Natural killer cell treated with Interleukin-12 subunit alpha and Interleukin-12 subunit beta and Interleukin-15 and Interleukin-18, amount 100 ng/mL, for 72 hours (primary cell): ENCODE measurements around the gene PUS1. TPM values are rescaled to one million over a fixed set of nuclear protein-coding genes. Genes with fewer than 3 reads are reported as not detected.

Experiments used
- ATAC-seq, 2 donors: fragments of 150-1000 bp; cut with Tn5 transposase in 1 of 2; sonication (Bioruptor Pico), chemical (Tn5 transposase) in 1 of 2; 2 replicates each; pipeline ENCODE4 v1.10.0; 2021
- DNase-seq: peaks from one replicate; pipeline ENCODE4 v3.0.0; 2022; ENCODE audit warnings: low spot score
- H3K27ac Mint-ChIP-seq, 2 donors: 1 replicate in 1 of 2; 2 replicates in 1 of 2; pipeline ENCODE4 v1.8.0; 2022; ENCODE audit warnings: mixed read lengths in 2 of 2, mild to moderate bottlenecking in 1 of 2, moderate library complexity in 1 of 2
- H3K27me3 Mint-ChIP-seq, 2 donors: 1 replicate in 1 of 2; 2 replicates in 1 of 2; pipeline ENCODE4 v1.8.0; 2022; ENCODE audit warnings: mixed read lengths in 2 of 2
- H3K36me3 Mint-ChIP-seq: one replicate; pipeline ENCODE4 v1.8.0; 2022; ENCODE audit warnings: mixed read lengths
- H3K4me1 Mint-ChIP-seq, 2 donors: 1 replicate in 1 of 2; 2 replicates in 1 of 2; pipeline ENCODE4 v1.8.0; 2022; ENCODE audit warnings: low read depth in 2 of 2, mixed read lengths in 2 of 2, mild to moderate bottlenecking in 1 of 2
- H3K4me3 Mint-ChIP-seq: one replicate; pipeline ENCODE4 v1.8.0; 2022; ENCODE audit warnings: mixed read lengths
- H3K9me3 Mint-ChIP-seq: 2 replicates; pipeline ENCODE4 v1.8.0; 2022; ENCODE audit warnings: mixed read lengths
- total RNA-seq, 2 donors: library from RNA; stranded (reverse); gene quantifications; one replicate each; pipeline ENCODE4 v1.2.3, GENCODE V29; 2022

The PUS1 gene
- total RNA-seq, 2 donors from 2014 or later, result 53.7 to 147 TPM

DNA sequence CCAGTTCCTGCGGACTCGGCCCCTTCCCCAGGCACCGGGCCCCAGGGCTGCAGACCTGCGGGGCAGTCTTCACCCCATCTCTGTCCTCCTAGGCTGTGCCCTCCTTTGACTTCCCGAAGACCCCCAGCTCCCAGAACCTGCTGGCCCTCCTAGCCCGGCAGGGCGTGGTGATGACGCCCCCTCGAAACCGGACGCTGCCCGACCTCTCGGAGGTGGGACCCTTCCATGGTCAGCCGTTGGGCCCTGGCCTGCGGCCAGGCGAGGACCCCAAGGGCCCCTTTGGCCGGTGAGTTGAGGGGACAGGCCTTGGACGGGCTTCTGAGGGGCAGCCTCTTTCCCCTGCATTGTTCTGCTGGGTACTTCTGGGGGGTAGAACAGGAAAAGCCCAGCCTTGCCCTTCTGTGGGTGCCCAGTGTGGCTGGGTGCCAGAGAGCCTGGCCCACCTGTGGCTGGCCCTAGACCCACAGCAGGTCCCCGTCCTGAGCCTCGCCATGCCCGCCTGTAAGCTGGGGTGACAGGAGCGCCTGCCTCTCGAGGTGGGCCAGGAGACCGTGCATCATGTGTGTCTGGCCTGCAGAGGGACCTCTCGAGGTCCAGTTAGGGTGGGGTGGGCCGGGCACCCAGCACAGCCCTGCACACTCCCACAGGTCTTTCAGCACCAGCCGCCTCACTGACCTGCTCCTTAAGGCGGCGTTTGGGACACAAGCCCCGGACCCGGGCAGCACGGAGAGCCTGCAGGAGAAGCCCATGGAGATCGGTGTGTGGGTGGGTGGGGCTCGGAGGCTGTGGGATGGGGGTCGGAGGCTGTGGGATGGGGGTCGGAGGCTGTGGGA lies 12.6 kb upstream of the PUS1 start:
- H3K27me3 Mint-ChIP-seq, result no peaks in the 10 kb centered on the region
- DNase-seq (no peak), ATAC-seq (no peak)
- H3K4me1 Mint-ChIP-seq, result no peaks in the 10 kb centered on the region
- H3K4me3 Mint-ChIP-seq, result no peak overlapping the region
- H3K9me3 Mint-ChIP-seq, result no peaks in the 10 kb centered on the region
- no peak overlapping the region for H3K27ac Mint-ChIP-seq
- H3K36me3 Mint-ChIP-seq, result no peaks in the 10 kb centered on the region

DNA sequence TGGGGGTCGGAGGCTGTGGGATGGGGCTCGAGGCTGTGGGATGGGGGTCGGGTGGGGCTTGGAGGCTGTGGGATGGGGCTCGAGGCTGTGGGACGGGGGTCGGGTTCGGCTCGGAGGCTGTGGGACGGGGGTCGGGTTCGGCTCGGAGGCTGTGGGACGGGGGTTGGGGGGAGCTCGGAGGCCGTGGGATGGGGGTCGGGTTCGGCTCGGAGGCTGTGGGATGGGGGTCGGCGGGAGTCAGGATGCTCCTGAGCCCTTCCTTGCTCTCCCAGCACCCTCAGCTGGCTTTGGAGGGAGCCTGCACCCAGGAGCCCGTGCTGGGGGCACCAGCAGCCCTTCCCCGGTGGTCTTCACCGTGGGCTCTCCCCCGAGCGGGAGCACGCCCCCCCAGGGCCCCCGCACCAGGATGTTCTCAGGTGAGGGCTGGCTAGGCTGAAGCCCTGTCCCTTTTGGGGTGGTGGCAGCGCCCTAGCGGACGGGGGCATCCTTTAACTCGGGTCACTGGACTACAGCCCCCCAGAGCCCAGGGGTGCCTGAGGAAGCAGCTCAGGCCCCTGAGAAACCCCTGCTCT lies 11.9 kb upstream of the PUS1 start:
- Mint-ChIP-seq H3K27ac (no peak overlapping the region), H3K27me3 (no peaks in the 10 kb centered on the region), H3K4me1 (no peaks in the 10 kb centered on the region), H3K4me3 (no peak overlapping the region), H3K36me3 (no peaks in the 10 kb centered on the region), H3K9me3 (no peaks in the 10 kb centered on the region)
- ATAC-seq (no peak), DNase-seq (no peak)

- Mint-ChIP-seq H3K4me1 (no peaks in the 10 kb centered on the region), H3K9me3 (no peaks in the 10 kb centered on the region)
Observed at GRCh38 chr12:131917711-131918306, 11.3 kb upstream of the PUS1 start.

DNA sequence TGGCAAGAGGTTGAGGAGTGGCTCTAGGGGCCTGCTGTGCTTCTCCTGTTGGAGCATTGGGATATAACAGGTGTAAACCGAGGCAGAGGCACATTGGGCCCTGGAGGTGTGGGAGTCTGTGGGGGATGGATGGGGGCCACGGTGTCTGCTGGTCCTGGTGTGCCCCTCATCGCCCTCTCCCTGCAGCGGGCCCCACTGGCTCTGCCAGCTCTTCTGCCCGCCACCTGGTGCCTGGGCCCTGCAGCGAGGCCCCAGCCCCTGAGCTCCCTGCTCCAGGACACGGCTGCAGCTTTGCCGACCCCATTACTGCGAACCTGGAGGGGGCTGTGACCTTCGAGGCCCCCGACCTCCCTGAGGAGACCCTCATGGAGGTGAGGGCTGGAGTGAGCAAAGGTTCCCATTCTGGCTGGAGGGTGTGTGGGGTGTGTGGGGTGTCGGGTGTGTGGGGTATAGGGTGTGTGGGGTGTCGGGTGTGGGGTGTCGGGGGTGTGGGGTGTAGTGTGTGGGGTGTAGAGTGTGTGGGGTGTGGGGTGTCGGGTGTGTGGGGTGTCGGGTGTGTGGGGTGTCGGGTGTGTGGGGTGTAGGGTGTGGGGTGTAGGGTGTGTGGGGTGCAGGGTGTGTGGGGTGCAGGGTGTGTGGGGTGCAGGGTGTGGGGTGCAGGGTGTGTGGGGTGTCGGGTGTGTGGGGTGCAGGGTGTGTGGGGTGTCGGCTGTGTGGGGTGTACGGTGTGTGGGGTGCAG lies 10.6 kb upstream of the PUS1 start:
- ATAC-seq, result no peak
- Mint-ChIP-seq H3K4me3 (no peak overlapping the region), H3K36me3 (no peaks in the 10 kb centered on the region), H3K4me1 (no peaks in the 10 kb centered on the region), H3K27ac (no peak overlapping the region), H3K27me3 (no peaks in the 10 kb centered on the region), H3K9me3 (no peaks in the 10 kb centered on the region)
- DNase-seq, result no peak

More at GRCh38 chr12:131917711-131918306, 11.3 kb upstream of the PUS1 start:
- Mint-ChIP-seq H3K27ac (no peak overlapping the region), H3K27me3 (no peaks in the 10 kb centered on the region), H3K36me3 (no peaks in the 10 kb centered on the region), H3K4me3 (no peak overlapping the region)
- no peak for DNase-seq
- ATAC-seq, result no peak

GRCh38 chr12:131919051-131919347 lies 10.1 kb upstream of the PUS1 start:
- H3K27me3 Mint-ChIP-seq, result no peaks in the 10 kb centered on the region
- no peak for ATAC-seq
- H3K9me3 Mint-ChIP-seq, result no peaks in the 10 kb centered on the region
- no peak for DNase-seq
- H3K4me1 Mint-ChIP-seq, result no peaks in the 10 kb centered on the region
- no peak overlapping the region for H3K4me3 Mint-ChIP-seq
- H3K36me3 Mint-ChIP-seq, result no peaks in the 10 kb centered on the region
- no peak overlapping the region for H3K27ac Mint-ChIP-seq

DNA sequence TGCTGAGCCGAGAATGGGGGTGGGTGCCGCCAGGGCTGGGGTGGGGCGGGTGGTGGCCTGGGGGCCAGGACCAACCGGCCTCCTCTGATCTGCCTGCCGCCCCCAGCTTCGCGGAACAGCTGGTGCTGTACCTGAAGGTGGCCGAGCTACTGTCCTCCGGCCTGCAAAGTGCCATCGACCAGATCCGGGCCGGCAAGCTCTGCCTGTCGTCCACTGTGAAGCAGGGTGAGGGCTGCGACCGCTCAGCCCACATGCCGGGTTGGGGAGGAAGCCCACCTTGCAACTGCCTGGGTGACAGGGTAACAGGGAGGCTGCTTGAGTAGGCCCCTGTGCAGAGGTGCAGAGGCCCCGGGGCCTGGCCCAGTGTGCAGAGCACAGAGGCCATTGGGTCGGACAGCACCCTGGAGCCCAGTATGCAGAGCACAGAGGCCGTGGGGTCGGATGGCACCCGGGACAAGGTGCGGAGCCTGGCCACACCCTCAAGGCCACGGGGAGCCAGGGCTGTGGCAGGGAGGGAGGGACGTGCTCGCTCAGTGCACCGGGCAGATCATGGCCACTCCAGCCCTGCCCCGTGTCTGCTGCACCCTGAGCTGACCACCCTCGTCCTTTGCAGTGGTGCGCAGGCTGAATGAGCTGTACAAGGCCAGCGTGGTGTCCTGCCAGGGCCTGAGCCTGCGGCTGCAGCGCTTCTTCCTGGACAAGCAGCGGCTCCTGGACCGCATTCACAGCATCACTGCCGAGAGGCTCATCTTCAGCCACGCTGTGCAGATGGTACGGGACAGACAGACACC lies 9.5 kb upstream of the PUS1 start:
- Mint-ChIP-seq H3K4me1 (no peaks in the 10 kb centered on the region), H3K4me3 (no peak overlapping the region), H3K27ac (no peak overlapping the region), H3K9me3 (no peaks in the 10 kb centered on the region), H3K27me3 (no peaks in the 10 kb centered on the region), H3K36me3 (no peaks in the 10 kb centered on the region)
- no peak for DNase-seq
- no peak for ATAC-seq

GRCh38 chr12:131920157-131920508 lies 8.9 kb upstream of the PUS1 start:
- Mint-ChIP-seq H3K27ac (no peak overlapping the region), H3K27me3 (no peaks in the 10 kb centered on the region), H3K4me1 (no peaks in the 10 kb centered on the region), H3K4me3 (no peak overlapping the region), H3K36me3 (no peaks in the 10 kb centered on the region), H3K9me3 (no peaks in the 10 kb centered on the region)
- DNase-seq (no peak), ATAC-seq (no peak)

- Mint-ChIP-seq H3K4me1 (no peaks in the 10 kb centered on the region), H3K27ac (no peak overlapping the region), H3K4me3 (no peak overlapping the region), H3K36me3 (no peaks in the 10 kb centered on the region), H3K9me3 (no peaks in the 10 kb centered on the region), H3K27me3 (no peaks in the 10 kb centered on the region)
- DNase-seq, result no peak
- no peak for ATAC-seq
Observed at GRCh38 chr12:131920902-131921840, 7.9 kb upstream of the PUS1 start.

- H3K27me3 Mint-ChIP-seq, result no peaks in the 10 kb centered on the region
- ATAC-seq, result no peak
Observed at GRCh38 chr12:131921866-131922769, 7.0 kb upstream of the PUS1 start.

GRCh38 chr12:131922772-131923171 lies 6.3 kb upstream of the PUS1 start:
- no peak overlapping the region for H3K27ac Mint-ChIP-seq
- DNase-seq (no peak), ATAC-seq (no peak)
- no peaks in the 10 kb centered on the region for H3K9me3 Mint-ChIP-seq
- H3K4me3 Mint-ChIP-seq, result no peak overlapping the region
- H3K4me1 Mint-ChIP-seq, result peaks cover 0 to under 1% of the 10 kb centered on the region in 2 donors
- no peaks in the 10 kb centered on the region for H3K36me3 Mint-ChIP-seq
- no peaks in the 10 kb centered on the region for H3K27me3 Mint-ChIP-seq

More at GRCh38 chr12:131921866-131922769, 7.0 kb upstream of the PUS1 start:
- Mint-ChIP-seq H3K9me3 (no peaks in the 10 kb centered on the region), H3K4me3 (no peak overlapping the region), H3K4me1 (no peaks in the 10 kb centered on the region), H3K27ac (no peak overlapping the region), H3K36me3 (no peaks in the 10 kb centered on the region)
- no peak for DNase-seq

DNA sequence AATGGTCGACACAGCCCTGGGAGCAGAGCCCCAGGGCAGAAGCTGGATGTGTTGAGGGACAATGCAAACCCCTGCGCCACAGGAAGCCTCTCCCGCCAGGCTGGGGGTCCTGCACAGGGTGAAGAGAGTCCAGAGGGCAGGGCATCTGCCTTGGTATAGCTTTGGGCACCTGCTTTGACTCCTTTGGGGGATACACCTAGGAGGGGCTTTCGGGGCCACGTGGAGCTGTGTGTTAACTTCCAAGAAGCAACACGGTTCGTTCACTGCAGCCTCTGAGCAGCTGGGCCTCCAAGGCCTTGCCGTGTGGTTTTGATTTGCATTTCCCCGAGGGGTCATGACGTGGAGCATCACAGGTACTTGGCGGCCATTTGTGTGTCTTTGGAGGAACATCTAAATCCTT lies 5.8 kb upstream of the PUS1 start:
- Mint-ChIP-seq H3K27ac (no peak overlapping the region), H3K4me1 (peaks cover 0 to 4% of the 10 kb centered on the region in 2 donors), H3K4me3 (no peak overlapping the region), H3K9me3 (no peaks in the 10 kb centered on the region), H3K36me3 (no peaks in the 10 kb centered on the region), H3K27me3 (no peaks in the 10 kb centered on the region)
- ATAC-seq (no peak), DNase-seq (no peak)
